ENCODE data around the gene HIPK2.

HIPK2 gene

DNA sequence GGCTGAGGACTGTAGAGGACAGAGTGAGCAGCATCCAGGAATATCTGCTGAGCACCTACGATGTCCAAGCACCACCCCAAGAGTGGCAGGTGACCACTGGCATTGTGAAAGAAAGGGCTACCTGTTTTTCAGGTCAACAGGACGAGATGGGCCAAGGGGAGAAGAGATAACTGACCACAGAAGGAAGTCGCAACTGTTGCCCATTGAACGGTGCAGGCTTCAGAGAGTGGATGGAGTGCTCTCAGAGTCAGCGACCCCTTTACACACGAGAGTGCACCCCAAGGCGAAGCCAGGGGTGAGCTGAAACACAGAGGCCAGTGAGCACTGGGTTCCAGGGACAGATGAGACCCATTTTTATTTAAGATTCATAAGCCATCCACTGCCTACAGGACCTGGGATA is 42.3 kb downstream of the HIPK2 start:
- no peak for DNase-seq (ENCODE audit: low spot score)

DNA sequence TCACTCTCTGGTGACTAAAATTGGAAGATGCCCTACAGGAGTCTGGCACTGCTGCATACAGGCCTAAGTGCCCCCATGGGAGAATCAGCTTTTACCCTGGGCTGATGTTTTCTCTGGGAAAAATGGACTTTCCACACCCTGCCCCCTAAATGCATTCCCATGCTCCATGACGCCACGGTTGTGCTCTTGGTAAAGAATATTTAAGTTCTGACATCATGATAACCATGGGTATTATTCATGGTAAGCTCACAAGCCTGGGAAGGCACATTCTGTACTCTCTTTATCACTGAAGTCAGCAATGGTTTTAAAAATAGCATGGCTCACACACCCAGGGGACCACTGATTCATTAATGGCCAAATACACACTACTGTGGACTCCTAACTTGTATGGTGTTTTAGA is 43.4 kb downstream of the HIPK2 start:
- no peak for DNase-seq (ENCODE audit: low spot score)

DNA sequence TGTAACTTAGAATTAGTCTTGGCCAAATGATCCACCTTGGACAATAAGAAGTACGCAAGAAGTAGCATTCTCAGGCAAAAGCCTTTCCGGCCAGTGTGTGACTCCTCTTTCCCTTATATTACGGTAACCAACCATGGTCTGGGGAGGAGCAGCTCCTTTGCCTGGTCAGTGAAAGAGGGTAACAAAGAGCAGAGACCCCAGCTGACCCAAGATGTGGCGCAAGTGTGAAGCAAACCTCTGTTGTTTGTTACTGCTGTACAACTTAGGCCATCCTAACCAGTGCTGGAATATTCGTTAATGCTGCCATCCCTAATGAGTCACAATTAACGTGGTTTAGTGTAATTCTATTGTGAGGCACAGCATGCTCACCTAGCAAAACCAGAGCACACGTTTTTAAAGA is 44.0 kb downstream of the HIPK2 start:
- DNase-seq (ENCODE audit: low spot score), result no peak

DNA sequence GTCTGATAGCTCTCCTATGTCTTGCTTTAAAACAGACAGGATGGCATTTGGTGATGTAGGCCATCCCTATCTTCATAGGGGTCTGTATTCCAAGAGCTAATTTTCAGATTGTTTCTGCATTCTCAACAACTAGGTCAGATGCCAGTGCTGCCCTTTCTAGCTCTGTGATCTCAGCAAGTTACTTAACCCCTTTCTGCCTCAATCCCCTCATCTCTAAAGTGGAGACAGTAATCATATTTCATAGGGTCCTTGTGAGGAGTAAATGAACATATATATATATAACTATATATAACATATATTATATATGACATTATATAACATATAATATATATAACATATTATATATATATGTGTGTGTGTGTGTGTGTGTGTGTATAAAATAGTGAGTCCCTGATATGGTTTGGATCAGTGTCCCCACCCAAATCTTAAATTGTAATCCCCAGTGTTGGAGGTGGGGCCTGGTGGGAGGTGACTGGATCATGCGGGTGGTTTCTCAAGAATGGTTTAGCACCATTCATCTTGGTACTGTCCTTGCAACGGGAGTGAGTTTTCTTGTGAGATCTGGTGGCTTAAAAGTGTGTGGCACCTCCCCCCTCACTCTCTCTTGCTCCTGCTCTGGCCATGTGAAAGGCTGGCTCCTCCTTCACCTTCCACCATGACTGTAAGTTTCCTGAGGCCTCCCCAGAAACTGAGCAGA is 45.2 kb downstream of the HIPK2 start:
- no peak for DNase-seq (ENCODE audit: low spot score)

DNA sequence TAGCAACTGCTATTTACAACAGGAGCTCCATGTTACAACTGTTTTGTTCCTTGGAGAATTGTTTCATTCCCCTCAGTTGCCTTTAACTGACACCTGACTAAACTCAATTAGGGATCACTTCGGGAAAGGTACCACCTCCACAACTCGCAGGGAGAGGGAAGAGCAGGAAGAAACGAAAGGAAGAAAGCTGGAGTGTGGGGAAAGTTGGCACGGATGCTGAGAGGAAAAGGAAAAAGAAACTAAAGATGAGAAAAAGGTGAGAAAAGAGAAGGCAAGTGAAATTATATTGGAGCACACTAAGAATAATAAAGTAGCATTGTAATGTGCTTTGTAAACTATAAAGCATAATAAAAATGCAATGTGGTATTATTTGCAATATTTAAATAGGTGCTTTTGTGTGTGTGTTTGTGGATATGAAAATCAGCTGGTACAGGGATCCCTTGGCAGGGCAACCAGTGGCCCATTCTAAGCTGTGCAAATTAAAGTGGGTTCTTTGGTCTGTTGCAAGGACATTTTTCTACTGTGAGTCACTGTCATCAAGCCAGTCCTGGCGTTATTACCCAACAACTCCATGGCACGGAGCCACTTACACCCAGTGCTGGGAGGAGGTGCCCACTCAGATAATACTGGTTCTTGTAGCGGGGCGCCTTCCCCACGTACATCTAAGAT is 45.9 kb downstream of the HIPK2 start:
- DNase-seq (ENCODE audit: low spot score), result no peak

DNA sequence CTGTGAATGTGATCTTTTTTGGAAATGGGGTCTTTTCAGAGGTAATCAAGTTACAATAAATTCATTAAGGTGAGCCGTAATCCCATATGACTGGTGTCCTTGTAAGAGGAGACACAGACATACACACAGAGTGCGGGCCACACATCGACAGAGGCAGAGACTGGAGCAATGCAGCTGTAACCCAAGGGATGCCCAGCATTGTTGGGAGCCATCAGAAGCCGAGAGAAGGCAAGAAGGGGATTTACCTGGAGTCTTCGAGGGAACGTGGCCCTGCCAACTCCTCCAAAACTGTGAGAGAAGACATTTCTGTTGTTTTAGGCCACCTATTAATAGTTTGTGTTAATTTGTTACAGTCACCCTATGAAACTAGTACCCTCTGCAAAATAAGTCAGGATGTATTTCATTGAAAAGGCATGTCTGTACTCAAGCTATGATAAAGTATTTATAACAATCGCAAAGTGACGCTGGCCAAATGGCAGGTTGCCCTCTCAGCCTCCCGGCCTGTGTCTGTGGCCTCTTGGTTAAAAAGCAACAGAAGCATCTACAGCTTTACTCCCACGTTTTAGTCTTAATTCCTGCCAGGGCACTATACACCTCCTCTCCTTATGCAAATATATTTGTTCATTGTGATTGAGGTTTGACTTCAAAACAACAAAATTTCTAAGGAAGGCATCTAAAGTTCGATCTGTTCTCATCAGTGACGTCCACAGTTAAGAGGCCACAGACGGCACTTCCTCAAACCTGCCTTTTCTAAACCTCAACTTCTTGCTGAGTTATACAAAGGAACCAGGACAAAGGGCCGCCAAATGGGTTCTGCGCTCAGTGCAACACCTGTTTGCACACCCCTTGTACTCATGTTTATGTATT is 46.8 kb downstream of the HIPK2 start:
- DNase-seq (ENCODE audit: low spot score), result no peak

DNA sequence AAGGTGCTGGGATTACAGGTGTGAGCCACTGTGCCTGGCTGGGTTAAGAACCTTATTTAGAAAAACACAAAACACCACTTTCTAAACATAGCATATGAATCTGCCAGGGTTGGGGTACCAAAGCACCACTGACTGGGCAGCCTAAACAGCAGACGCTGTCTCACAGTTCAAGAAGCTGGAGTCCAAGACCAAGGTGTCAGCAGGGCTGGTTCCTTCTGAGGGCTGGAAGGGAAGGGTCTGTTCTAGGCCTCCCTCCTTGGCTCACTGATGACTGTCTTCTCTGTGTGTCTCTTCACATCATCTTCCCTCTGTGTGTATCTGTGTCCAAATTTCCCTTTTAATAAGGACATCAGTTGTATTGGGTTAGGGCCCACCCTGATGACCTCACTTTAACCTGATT is 49.6 kb downstream of the HIPK2 start:
- DNase-seq (ENCODE audit: low spot score), result no peak

DNA sequence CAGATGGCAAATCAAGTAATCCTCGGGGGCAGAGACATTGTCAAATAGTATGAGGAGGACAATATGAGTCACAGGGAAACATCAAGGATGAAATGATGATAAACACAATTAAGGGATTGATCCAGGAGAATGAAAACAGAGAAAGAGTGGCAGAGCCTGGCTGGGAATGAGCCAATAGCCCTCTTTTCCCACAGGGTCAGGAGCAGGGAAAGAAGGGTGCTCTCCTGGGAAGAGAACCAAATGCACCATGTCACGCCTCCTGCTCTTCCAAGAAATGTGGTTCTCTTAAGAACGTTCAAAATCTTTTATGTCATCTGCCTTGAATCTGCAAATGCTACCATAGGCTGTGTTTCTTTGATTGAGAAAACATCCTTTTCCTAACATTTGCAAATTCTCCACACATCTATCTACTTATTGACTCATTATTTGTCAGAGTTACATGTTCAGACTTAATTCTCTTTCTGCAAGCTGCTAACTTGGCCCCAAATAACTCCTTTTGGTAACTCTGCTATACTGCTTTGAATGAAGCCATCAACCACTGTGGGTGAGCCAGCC is 50.6 kb downstream of the HIPK2 start:
- no peak for DNase-seq (ENCODE audit: low spot score)

DNA sequence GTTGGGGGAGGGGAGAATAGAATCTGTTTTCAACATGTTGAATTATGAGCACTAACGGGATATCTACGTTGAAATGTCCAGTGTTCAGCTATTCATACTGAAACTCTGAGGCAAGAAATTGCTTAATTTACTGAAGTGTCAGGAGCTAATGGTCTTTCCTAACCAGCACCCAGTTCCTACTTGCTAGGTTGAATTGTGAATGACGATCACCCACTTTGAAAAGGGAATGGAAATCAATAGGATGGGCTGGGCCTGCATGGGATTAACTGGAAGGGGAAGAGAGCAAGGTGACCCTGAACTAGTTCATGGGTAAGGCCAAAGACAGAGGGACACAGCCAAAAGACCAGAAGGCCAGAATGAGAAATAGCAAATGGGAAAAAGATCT is 51.3 kb downstream of the HIPK2 start:
- DNase-seq (ENCODE audit: low spot score), result no peak

DNA sequence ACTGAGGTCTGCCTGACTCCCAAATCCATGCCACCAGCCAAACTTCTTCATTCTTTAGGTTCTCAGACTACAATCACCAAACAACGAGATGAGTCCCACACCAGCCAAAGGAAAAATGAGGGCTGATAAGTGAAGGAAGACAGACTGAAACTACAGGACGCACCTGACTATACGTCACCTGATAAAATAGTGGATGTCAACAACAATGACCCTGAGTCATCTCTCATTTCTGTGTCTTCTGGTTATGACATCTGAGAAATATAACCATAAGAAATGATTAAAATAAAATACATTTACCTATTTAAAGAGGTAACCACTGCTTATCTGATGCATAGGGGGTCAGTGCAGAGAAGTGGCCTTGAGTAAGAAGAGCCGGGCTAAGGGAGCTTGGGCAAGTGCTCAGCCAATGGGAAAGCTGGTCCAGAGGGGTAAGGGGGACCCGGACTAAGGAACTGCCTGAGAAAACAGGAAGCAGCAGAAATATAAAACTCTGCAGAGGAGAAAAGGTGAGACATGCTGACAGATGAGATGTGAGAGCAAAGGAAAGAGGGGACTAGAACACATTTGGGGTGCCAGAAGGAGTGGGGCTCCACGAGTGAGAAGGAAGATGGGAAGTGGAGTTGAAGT is 51.8 kb downstream of the HIPK2 start:
- no peak for DNase-seq (ENCODE audit: low spot score)

DNA sequence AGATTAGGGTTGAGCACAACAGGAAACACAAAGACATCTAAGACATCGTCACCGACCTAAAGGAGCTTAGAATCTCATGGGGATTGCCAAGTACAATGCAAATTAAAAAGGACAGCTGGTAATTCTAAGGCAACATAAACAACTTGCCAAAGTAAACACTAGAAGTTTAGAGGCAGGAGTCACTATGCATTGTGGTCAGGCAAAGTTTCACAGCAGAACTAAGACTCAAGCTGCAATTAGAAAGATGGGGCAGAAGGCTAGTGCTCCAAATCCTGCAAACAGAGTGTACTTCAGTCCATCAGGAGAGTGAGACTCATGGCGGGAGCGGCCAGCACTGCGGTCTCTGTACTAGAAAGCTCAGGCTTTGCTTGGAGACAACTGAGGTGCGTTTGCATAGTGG is 52.7 kb downstream of the HIPK2 start:
- DNase-seq (ENCODE audit: low spot score), result no peak

DNA sequence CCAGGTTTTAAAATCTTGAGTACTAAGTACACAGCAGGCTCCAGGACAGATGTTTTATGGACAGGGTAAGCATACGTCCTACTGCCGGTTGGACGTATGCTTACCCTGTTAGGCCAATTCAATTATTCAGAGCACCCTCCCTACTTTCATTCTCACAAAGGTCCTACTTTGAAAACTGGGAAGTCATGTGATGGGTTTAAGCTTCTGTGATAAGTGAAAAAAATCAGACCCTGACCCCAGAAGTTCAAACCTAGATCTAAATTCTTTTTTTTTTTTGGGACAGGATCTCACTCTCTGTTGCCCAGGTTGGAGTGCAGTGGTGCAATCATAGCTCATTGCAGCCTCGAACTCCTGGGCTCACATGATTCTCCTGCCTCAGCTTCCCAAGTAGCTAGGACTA is 55.2 kb downstream of the HIPK2 start:
- DNase-seq (ENCODE audit: low spot score), result no peak

DNA sequence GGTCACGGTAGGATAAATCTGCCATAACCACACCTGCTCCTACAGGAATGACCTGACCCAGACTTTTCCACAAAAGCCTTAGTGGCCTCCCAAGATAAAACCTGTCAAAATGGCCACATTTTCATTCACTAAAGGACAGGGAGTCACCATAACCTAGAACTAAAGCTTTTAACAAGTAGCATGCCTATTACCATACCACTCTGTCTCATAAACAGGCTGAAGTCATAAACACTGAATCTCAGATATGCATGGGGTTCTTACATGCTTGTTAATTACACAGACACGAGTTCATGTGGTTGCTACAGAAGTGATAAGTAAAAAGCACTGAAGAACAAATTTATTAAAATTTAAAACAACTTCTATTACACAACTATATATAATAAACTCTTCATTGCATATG is 56.0 kb downstream of the HIPK2 start:
- DNase-seq (ENCODE audit: low spot score), result no peak

DNA sequence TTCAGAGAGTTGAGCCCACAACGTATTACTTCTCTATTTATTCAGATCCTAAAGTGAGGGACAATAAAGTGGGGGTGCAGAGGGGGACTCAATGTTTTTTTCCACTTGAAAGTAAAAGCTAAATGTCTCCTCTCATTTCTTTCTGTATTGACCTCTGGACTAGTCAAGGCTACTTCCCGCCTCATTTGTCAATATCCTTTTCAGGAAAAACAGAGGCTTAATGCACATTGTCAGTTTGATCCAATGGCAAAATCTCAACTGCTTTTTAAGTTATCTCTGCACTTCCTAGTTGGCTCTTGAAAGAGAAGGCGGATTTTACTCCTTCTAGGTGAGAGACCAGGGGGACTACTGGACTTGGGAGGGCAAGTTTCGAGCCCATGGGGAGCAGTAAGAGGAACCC is 56.4 kb downstream of the HIPK2 start:
- no peak for DNase-seq (ENCODE audit: low spot score)

DNA sequence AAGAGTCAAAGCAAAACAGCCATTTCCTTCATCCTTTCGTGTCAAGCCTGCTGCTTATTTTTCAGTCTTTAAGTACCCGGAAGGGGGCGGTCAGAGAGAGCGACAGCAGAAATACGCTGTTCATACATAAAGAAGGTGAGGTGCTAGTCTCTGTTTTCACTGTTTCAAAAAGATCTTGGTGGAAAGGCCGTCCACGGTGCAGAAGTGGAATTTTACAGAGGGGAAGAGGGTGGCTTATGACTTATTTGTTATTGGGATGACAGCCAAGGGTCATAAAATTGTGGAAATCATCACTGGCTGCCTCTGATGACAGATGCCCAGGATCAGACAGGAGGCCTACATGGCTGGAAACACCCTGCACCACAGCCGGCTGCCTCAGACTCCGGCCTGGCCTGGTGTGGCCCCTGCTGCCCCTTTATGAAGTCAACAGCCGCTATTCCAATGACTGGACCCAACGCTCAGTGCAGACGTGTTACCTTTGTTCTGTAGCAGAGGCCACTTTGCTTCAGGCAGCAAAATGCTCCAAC is 57.0 kb downstream of the HIPK2 start:
- DNase-seq (ENCODE audit: low spot score), result no peak

DNA sequence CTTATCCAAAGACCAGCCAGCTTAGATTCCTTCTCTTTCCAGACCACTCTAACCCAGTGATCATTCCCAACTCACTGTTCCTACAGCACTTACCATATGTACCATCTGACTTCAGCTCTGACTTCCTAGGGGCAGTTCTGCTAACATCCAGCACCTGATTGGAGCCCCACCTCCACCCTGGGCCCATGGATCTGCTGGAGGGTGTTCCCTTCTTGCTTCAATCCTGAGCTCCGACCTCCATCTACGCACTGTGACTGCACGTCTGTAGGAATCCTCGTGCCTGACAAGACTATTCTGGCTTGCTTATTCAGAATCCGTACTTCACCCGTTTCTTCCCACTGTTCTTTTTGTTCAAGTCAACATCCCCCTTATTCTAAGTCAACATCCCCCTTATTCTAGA is 57.6 kb downstream of the HIPK2 start:
- no peak for DNase-seq (ENCODE audit: low spot score)

DNA sequence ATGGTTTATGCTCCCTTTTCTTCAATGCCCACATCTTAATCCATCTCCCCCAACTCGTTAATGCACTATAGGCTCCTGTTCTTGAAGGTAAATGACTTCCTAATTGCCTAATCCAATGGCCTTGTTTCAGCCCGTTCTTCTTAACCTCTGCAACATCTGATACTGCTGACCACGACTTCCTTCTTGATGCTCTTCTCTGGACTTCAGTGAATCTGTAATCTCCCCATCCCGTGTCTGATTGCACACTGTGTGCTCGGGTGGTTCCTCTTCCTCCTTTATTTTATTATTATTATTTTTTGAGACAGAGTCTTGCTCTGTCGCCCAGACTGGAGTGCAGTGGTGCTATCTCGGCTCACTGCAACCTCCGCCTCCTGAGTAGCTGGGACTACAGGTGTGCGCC is 58.9 kb downstream of the HIPK2 start:
- no peak for DNase-seq (ENCODE audit: low spot score)

DNA sequence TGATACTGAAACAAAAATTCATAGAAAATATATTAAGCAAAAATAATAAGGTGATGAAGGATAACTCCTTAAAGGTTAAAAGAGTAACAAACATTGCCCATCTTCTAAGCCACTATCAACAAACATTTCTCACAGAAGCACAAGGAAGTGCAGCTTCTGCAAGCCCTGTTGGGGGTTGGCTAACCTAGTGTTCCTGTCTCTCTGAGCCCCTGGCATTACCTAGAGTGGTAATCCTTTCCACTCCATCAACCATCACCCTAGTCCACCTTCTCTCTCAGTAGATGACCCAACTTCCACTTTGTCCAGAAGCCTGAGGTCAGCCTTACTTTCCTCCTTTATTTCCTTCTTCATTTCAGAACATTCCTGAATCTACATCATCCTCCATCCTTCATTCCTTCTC is 59.7 kb downstream of the HIPK2 start:
- DNase-seq (ENCODE audit: low spot score), result no peak

DNA sequence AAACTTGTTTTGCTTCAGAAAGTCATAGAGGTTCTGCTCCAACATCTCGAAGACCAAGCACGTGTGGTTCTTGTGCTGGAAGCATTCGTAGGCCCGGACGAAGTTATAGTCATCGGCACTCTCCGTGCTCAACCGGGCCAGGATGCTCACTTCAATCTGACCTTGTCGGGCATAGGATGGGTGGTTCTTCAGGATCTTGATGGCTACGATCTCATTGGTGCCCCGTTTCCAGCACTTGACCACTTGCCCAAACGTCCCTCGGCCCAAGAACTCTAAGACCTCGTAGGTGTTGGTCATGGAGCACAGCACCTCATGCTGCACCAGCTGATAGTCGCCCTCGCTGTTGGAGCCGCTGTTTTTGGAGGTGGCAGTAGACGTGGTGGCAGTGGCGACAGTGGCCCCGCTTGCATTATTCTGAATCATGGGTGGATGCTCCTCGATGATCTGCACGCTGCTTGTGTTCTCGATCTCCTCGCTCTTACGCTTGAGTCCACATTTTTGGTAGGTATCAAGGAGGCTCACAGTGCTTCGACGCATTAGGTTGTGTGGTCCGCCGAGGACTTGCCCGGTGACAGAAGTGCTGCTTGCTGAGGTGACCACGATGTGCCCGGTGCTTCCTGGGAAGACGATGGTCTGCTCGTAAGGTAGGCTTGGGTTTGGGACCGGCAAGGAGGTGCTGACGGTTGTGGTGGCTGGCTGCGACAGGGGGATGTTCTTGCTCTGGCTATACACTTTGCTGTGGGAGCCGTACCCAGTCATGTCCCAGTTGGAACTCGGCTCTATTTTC is 61.4 kb downstream of the HIPK2 start:
- DNase-seq (ENCODE audit: low spot score), result no peak

DNA sequence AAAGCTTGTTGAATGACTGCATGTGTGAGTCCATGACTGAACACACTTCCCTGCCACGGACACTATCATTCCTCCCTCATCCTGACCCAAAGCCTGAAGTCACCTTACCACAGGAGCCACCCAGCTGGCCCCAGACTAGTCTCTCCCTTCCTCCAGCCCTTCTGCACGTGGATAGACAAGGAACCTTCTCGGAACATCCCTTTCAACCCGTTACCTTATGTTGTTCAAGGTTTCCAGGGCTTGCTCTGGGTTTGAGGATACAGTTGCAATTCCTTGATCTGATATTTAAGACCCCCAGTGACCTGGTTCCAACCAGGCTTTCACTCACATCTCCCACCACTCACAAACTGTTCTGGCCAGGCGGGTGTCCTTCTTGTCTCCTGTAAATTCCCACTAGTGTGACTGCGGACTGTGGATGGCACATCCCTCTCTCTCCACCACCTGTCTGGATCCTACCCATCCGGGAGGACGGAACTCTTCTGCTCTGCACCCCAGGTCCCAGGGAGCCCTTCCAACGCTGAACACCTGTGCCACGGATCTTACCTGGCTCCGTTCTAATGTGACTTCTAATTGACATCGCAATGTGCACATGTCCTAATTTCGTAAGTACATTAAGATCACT is 62.5 kb downstream of the HIPK2 start:
- no peak for DNase-seq (ENCODE audit: low spot score)

Measured in ecto neural progenitor cell (in vitro differentiated cells).